Effector CD4-positive, alpha-beta T cell (primary cell): ENCODE data around the gene MTHFD2.
"Not testable (repeated sequence)": the region's sequence is repeated elsewhere in the genome, so short reads cannot be mapped to it uniquely, and the experiment has no call there.

Source experiments
- DNase-seq: peaks from one replicate; pipeline ENCODE4 v3.0.0-alpha.2; 2020
- total RNA-seq: gene quantifications from one replicate; lab custom pipeline; 2026; lab: John Stamatoyannopoulos, UW

The MTHFD2 gene
- total RNA-seq: 59.8 reads per million, percentile 72 among the genes with 10 or more reads in this experiment

GRCh38 chr2:74198461-74199274 is at the start of gene MTHFD2:
TSS of gene MTHFD2 (plus strand) at chr2:74198615. CDS start at chr2:74198642, 27 bp downstream.
- DNase-seq: peak; percentile 82

- no peak for DNase-seq
Observed at GRCh38 chr2:74149247-74149525, 49.2 kb upstream of the MTHFD2 start.

- no peak for DNase-seq
Observed at GRCh38 chr2:74149570-74150319, 48.7 kb upstream of the MTHFD2 start.

DNA sequence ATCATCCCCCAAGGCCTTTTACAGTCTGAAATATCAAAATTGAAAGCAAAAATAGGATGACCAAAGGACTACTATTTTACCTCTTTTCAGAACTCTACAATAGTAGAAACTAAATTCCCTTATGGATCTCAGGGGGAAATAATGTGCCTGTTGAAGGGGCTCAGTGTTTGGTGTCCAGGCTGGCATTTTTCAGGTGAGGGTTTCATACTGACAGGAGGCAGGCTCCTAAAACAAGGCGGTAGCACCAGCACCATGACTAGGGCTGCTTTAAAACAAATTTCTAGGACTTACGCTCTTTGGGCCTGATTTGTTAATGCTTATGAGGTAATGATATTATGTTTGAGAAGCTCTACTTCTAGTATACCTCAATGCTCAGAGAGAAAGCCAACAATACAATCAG is 45.5 kb upstream of the MTHFD2 start:
- no peak for DNase-seq

DNA sequence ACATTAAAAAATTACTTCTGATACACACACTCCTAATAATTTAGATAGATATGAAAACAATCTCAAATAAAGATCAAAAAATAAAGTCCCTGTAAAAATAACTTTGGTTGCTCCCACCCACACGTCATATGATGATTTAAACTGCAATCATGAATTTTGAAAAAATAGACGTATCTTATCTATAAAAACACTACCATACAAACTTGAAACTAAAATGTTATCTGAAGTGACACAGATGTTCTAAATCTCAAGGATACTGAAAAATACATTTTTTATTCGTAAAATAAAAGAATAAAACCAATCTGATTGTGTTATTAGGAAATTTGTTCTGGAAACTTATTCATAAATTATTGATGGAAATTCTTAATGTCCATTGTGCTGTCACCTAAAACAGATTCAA is 42.6 kb upstream of the MTHFD2 start:
- no peak for DNase-seq

DNA sequence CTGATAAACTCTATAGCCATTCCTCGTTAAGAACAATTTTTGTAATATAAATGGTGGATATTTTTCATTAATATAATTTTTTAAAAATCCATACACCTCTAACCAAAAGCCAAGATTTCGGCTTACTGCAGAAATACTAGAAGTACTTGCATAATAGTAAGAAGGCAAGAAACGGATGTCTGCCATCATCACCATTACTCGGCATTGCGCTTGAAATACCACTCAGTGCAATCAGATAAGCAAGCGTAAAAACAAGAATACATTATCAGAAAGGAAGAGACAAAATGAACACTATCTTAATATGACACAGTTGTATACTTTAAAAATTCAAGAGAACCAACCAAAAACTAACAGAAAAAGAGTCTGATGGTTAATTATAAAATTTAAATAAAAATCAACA is 35.5 kb upstream of the MTHFD2 start:
- no peak for DNase-seq

GRCh38 chr2:74164761-74165160 is 33.7 kb upstream of the MTHFD2 start:
- no peak for DNase-seq

DNA sequence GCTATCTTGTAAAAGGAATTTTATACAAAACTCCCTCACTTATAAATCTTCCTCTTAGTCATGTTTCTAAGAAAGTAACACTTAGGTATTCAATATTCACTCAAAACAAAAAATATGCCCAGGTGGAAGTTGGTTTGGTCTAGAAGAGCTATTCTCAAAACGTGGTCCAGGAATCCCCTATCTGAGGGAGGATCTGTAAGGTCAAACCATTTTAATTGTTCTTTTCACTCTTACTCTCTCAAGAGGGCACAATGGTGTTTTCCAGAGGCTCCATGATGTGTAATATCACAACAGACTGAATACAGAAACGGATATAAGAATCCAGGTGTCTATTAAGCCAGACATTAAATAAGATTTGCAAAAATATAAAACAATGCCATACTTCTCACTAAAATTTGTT is 29.7 kb upstream of the MTHFD2 start:
- DNase-seq: no peak

GRCh38 chr2:74174909-74175308 is 23.5 kb upstream of the MTHFD2 start:
- no peak for DNase-seq

GRCh38 chr2:74177696-74178095 is 20.7 kb upstream of the MTHFD2 start:
- no peak for DNase-seq

DNA sequence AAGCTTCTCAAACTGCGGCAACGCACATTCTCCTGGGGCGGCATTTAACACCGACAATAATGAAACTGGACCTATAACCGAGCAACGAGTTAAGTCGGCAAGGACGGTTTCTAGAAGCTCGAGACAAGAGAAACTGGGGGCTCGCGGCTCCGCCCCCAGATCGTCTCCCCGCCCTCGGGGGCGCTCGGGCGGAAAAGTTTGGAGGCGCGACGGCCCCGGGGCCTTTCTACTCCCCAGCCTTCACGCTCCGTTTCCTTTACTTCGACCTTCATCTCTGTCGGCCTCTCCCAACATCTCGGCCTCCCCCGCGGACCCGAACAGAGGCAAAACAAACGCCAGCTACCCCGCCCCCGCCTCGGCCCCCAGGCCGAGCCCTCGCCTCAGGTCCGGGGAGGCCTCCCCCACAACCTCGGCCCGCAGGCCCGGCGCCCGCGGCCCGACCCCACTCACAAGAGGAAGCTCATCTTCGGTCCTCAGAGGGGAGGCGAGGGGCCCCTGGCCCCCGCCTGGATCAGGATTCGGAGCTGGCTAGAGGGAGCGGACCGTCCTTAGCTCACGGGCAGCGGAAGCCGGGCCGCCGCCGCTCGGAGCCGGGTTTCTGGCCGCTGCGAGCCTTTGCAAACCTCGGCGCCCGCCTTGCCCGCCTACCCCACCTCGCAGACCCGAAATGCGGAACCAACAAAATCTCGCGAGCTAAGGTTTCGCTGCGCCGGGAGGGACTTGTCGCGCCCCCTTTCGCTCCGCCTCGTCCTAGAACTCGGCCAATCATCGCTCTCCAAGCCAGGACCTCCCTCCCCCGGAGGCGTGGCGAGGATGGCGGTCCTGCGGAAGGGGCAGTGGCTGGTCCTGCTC is 20.0 kb upstream of the MTHFD2 start, which contains the start of gene MOB1A:
MOB1A (minus strand) TSS at position 669 of the 852 bp plus-strand sequence; CDS start at position 464, 205 bp downstream.
- peak; percentile 97 for DNase-seq

DNA sequence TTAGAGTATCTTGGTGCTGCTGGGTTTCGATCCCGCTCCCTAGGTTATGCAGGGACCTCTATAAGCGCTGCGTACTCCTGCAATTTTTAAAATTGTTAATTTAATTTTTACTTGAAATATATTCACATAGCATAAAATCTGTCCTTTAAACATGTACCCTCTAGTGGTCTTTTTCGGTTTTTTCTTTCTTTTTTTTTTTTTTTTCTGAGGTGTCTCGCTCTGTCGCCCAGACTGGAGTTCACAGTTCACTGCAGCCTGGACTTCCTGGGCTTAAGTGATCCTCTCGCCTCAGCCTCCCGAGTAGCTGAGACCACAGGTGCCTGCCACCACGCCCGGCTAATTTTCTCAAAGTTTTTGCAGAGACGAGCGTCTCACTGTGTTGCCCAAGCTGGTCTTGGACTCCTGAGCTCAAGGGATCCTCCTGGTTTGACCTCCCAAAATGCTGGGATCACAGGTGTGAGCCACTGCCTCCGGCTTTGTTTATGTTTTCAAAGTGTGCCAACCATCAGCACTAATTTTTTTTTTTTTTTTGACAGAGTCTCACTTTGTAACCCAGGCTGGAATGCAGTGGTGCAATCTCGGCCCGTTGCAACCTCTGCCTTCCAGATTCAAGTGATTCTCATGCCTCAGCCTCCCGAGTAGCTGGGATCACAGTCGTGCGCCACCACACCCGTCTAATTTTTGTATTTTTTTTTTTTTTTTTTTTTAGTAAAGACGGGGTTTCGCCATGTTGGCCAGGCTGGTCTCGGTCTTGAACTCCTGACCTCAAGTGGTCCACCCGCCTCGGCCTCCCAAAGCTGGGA is 19.2 kb upstream of the MTHFD2 start:
- DNase-seq: peak; percentile 6

- DNase-seq: no peak
Observed at GRCh38 chr2:74181739-74182138, 16.7 kb upstream of the MTHFD2 start.

- DNase-seq: no peak
Observed at GRCh38 chr2:74183878-74184277, 14.5 kb upstream of the MTHFD2 start.

- DNase-seq: no peak
Observed at GRCh38 chr2:74186038-74186437, 12.4 kb upstream of the MTHFD2 start.

DNA sequence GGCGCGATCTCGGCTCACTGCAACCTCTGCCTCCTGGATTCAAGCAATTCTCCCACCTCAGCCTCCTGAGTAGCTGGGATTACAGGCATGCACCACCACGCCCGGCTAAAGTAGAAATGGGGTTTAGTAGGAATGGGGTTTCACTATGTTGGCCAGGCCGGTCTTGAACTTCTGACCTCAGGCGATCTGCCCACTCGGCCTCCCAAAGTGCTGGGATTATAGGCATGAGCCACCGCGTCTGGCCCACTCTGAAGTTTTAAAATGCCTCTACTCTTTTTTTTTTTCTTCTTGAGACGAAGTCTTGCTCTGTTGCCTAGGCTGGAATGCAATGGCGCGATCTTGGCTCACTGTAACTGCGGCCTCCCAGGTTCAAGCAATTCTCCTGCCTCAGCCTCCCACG is 11.7 kb upstream of the MTHFD2 start:
- DNase-seq: not testable (repeated sequence)

- no peak for DNase-seq
Observed at GRCh38 chr2:74188018-74188601, 10.3 kb upstream of the MTHFD2 start.

DNA sequence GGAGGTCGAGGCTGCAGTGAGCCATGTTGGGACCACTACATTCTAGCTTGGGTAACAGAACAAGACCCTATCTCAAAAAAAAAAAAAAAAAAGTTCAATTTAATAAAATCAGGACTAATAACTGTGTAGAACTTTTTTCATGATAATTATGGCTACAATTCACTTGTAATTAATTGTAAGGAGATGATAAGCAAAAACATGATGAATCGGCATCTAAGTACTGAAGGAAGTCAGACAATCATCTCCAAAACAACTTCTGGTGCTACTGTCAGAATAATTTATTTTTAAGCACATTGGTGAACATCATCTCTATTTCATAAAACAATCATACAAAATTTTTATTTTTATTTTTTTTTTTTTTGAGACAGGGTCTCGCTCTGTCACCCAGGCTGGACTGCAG is 9.7 kb upstream of the MTHFD2 start:
- DNase-seq: no peak

GRCh38 chr2:74191596-74192380 is 6.6 kb upstream of the MTHFD2 start:
- no peak for DNase-seq

DNA sequence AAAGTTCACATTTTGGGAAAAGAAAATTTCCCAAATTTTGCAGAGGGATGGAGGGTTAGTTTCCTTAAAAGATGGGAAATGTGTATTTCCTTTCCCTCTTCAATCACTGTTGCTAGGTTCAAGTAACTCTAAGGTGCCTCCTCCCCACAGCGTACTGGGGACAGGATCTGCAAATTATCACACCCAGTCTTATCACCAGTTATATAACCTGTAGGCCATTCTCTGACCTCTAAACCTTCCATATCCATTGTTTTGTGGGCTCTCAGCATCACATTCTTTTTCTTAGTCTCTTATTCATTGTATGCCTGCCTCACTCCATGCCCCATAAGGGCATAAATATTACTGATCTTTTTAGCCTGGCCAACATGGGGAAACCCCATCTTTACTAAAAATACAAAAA is 3.6 kb upstream of the MTHFD2 start:
- no peak for DNase-seq

- no peak for DNase-seq
Observed at GRCh38 chr2:74197049-74197448, 1.4 kb upstream of the MTHFD2 start.
